ENCODE data around the gene OAT.

Gene OAT

DNA sequence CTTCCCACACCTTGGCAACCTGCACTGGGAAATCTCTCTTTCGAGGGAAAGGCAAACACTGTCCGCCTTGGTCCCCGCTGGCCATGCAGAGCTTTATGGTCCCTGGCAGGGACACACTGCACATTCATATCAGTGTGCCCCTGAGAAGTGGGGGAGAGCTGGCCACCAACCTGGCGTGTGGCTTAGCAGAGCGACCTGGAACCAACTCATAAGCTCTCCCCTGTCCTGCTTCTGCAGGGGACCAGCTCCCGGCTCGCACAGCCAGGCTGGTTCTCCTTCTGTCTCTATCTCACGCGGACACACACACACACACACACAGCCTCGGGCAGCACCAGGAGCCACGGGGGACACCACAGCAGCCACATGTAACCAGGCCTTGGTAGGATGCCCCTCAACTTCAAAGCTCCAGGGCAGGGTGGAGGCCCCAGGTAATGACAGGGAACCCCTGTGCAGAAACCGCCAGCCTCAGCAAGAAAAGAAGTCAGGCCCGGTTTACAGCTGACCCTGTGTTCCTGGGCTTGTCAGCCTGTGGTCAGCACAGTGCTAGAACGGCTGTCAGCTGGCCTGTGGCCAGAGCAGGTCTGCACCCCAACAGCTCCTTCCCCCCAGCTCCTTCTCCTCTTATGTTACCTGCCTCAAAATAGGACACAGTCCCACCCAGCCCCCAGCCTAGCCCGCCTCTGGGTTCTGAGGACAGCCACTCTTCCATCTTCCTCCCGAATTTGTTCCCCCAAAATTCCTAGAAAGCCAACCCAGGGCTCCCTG lies 69.3 kb downstream of the OAT start:
- no peaks in the 10 kb centered on the region for H3K36me3 ChIP-seq
- DNase-seq = no peak
- TF ChIP-seq, protein P1, sequence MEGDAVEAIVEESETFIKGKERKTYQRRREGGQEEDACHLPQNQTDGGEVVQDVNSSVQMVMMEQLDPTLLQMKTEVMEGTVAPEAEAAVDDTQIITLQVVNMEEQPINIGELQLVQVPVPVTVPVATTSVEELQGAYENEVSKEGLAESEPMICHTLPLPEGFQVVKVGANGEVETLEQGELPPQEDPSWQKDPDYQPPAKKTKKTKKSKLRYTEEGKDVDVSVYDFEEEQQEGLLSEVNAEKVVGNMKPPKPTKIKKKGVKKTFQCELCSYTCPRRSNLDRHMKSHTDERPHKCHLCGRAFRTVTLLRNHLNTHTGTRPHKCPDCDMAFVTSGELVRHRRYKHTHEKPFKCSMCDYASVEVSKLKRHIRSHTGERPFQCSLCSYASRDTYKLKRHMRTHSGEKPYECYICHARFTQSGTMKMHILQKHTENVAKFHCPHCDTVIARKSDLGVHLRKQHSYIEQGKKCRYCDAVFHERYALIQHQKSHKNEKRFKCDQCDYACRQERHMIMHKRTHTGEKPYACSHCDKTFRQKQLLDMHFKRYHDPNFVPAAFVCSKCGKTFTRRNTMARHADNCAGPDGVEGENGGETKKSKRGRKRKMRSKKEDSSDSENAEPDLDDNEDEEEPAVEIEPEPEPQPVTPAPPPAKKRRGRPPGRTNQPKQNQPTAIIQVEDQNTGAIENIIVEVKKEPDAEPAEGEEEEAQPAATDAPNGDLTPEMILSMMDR (IDR thresholded peaks at IDR 0.05; ENCODE audit: low read depth, low read length) = no peak
- no peaks in the 10 kb centered on the region for H3K27me3 ChIP-seq
- H3K9me3 ChIP-seq = no peaks in the 10 kb centered on the region
- no peak overlapping the region for H3K4me3 ChIP-seq (ENCODE audit: low read depth, low read length)
- H3K4me1 ChIP-seq = peaks cover 4% of the 10 kb centered on the region

DNA sequence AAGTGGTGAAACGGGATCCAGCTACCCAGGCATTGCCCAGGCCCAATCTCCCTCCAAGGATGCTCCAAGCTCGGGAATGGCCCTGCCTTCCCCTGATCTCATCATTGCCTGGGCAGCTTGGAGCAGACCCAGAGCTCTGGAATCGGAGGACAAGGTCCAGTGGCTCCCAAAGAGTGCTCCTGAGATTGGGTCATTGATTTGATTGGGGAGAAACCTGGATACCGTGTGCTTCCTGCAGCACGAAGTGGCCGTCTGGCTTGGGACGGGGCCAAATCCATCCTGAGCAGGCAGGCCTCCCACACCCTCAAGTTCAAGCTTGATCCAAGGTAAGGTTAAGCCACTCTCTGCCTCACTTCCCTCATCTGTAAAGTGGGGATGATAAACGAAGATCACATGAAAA lies 69.9 kb downstream of the OAT start:
- Histone ChIP-seq H3K27me3 (no peaks in the 10 kb centered on the region), H3K4me1 (no peaks in the 10 kb centered on the region), H3K36me3 (no peaks in the 10 kb centered on the region), H3K9me3 (no peaks in the 10 kb centered on the region), H3K4me3 (ENCODE audit: low read depth, low read length) (no peak overlapping the region)
- DNase-seq = no peak
- TF ChIP-seq, protein P1 (IDR thresholded peaks at IDR 0.05; ENCODE audit: low read depth, low read length) = no peak

DNA sequence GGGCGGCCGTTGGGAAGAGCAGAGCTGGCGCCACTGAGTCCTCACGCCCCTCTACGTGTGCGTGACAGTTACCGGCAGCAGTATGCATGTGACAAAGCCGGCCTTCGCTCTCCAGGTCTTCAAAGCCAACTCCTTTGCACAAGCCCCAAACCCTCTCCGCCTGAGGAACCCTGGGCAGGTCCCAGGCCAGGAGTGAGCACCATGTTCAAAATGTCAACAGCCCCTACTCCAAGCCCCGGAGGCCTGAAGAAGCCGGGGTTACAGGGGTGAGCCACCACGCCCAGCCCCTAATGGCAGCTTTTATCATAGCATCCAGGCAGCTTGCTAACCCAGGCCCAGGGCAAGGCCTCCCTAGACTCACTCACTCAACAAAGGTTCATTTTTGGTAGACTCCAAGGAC lies 70.8 kb downstream of the OAT start:
- Histone ChIP-seq H3K9me3 (no peaks in the 10 kb centered on the region), H3K4me3 (ENCODE audit: low read depth, low read length) (no peak overlapping the region), H3K27me3 (no peaks in the 10 kb centered on the region), H3K36me3 (no peaks in the 10 kb centered on the region), H3K4me1 (no peaks in the 10 kb centered on the region)
- no peak for DNase-seq
- TF ChIP-seq, protein P1 (IDR thresholded peaks at IDR 0.05; ENCODE audit: low read depth, low read length) = 0 out of 2 replicates have a peak, but pooled peaks have one; percentile 10
